Neural progenitor cell (in vitro differentiated cells): ENCODE results near the gene RNU4-1. TPM values are rescaled to one million over a fixed set of nuclear protein-coding genes. Genes with fewer than 3 reads are reported as not detected.
A peak's percentile ranks its signal among the peaks of the same experiment; 100 is the strongest.

Experiments used
- DNase-seq: peaks from one replicate; pipeline ENCODE4 v3.0.0-alpha.2; 2016; ENCODE audit warnings: low spot score
- H2AFZ ChIP-seq: fragments of 200-600 bp; sonication (generic); replicated peaks from 2 replicates; pipeline ENCODE4 v1.6.1; 2016; ENCODE audit warnings: antibody characterized with exemption
- H3F3A ChIP-seq: fragments of 200-600 bp; sonication (generic); 2 replicates; pipeline ENCODE4 v1.6.1; 2016; ENCODE audit warnings: antibody characterized with exemption, low read depth
- H3K27ac ChIP-seq: fragments of 200-600 bp; sonication (generic); 2 replicates; pipeline ENCODE4 v1.5.1; 2016; ENCODE audit warnings: mild to moderate bottlenecking
- H3K27me3 ChIP-seq: fragments of 200-600 bp; sonication (generic); 2 replicates; pipeline ENCODE4 v1.6.1; 2016; ENCODE audit warnings: mild to moderate bottlenecking, moderate library complexity
- H3K36me3 ChIP-seq: fragments of 200-600 bp; sonication (generic); 2 replicates; pipeline ENCODE4 v1.5.1; 2016
- H3K4me1 ChIP-seq: fragments of 200-600 bp; sonication (generic); 2 replicates; pipeline ENCODE4 v1.6.1; 2016; ENCODE audit warnings: mixed run types
- H3K4me2 ChIP-seq: fragments of 200-600 bp; sonication (generic); 2 replicates; pipeline ENCODE4 v1.6.1; 2016
- H3K4me3 ChIP-seq: fragments of 200-600 bp; sonication (generic); 2 replicates; pipeline ENCODE4 v1.5.1; 2016
- H3K79me2 ChIP-seq: fragments of 200-600 bp; sonication (generic); 2 replicates; pipeline ENCODE4 v1.6.1; 2016; ENCODE audit warnings: low read depth
- H3K9ac ChIP-seq: fragments of 200-600 bp; sonication (generic); 2 replicates; pipeline ENCODE4 v1.6.1; 2016
- H3K9me3 ChIP-seq: fragments of 200-600 bp; sonication (generic); 2 replicates; pipeline ENCODE4 v1.5.1; 2016; ENCODE audit warnings: low read depth
- H4K20me1 ChIP-seq: fragments of 200-600 bp; sonication (generic); 2 replicates; pipeline ENCODE4 v1.6.1; 2016; ENCODE audit warnings: low read depth
- H3K27ac Mint-ChIP-seq: 3 replicates; pipeline ENCODE4 v1.8.0; 2021; ENCODE audit warnings: mixed read lengths
- H3K27me3 Mint-ChIP-seq: 2 replicates; pipeline ENCODE4 v1.8.0; 2022; ENCODE audit warnings: low read depth, mild to moderate bottlenecking, inconsistent platforms, moderate library complexity, mixed read lengths; ENCODE audit not compliant: insufficient read depth
- H3K36me3 Mint-ChIP-seq: 3 replicates; pipeline ENCODE4 v1.8.0; 2021; ENCODE audit warnings: mixed read lengths
- H3K4me1 Mint-ChIP-seq: 3 replicates; pipeline ENCODE4 v1.8.0; 2021; ENCODE audit warnings: mixed read lengths
- H3K4me3 Mint-ChIP-seq: 3 replicates; pipeline ENCODE4 v1.8.0; 2021; ENCODE audit warnings: mild to moderate bottlenecking, moderate library complexity, mixed read lengths
- H3K9me3 Mint-ChIP-seq: 3 replicates; pipeline ENCODE4 v1.8.0; 2020; ENCODE audit warnings: mixed read lengths
- EZH2 ChIP-seq: fragments of 200-600 bp; sonication (generic); IDR thresholded peaks from 2 replicates; pipeline ENCODE4 v1.6.1; 2017; ENCODE audit warnings: antibody characterized with exemption, mild to moderate bottlenecking, moderate library complexity
- EZH2phosphoT487 ChIP-seq: fragments of 200-600 bp; sonication (generic); IDR thresholded peaks from 2 replicates; pipeline ENCODE4 v1.6.1; 2017; ENCODE audit warnings: antibody characterized with exemption
- total RNA-seq: library from RNA; depleted of rRNA; stranded (reverse); fragments of >200 nt; gene quantifications from 2 replicates; pipeline ENCODE4 v1.2.3, GENCODE V29; 2015; ENCODE audit warnings: low replicate concordance
- TF ChIP-seq, protein P1 (sequence below): fragments of 200-600 bp; sonication (generic); IDR thresholded peaks from 2 replicates; pipeline ENCODE4 v1.5.1; 2017; ENCODE audit warnings: antibody characterized with exemption, mild to moderate bottlenecking

Gene RNU4-1
- total RNA-seq, 1 donor from 2014 or later, result under 0.01 TPM

DNA sequence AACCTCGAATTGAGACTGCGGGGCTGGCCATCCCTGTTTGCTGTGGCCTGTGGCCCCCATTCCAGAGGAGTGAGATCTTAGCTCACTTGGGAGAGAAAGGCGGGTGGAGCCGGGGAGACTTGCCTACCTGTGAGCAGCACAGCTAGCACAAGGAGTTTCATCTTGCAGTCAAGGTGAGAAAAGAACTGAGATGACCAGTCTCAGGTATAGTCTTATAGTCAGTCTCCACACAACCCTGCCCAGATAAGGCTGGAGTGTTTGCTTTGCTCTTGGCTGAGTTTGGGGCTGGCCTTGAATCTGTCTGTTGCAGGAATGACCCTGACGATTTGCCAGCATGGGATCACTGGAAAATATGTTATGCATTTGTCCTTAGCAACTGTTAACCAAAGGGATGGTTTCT is 34.6 kb upstream of the RNU4-1 start, which contains the start of gene PLA2G1B:
PLA2G1B (minus strand) TSS at position 187 of the 400 bp plus-strand sequence; CDS start at position 161, 26 bp downstream.
- no peaks in the 10 kb centered on the region for H3F3A ChIP-seq
- peaks cover 8% of the 10 kb centered on the region for H3K27me3 ChIP-seq
- H3K79me2 ChIP-seq, result no peaks in the 10 kb centered on the region
- DNase-seq, result no peak
- H3K9me3 ChIP-seq, result no peaks in the 10 kb centered on the region
- Mint-ChIP-seq H3K9me3 (no peaks in the 10 kb centered on the region), H3K27ac (no peak within 1 kb of the TSS), H3K4me3 (no peak within 1 kb of the TSS), H3K27me3 (peaks cover 14% of the 10 kb centered on the region), H3K36me3 (no peaks in the 10 kb centered on the region), H3K4me1 (peaks cover 8% of the 10 kb centered on the region)
- H2AFZ ChIP-seq, result no peak within 1 kb of the TSS
- no peaks in the 10 kb centered on the region for H4K20me1 ChIP-seq
- no peak within 1 kb of the TSS for H3K9ac ChIP-seq
- no peaks in the 10 kb centered on the region for H3K4me1 ChIP-seq
- H3K36me3 ChIP-seq, result no peaks in the 10 kb centered on the region
- no peak within 1 kb of the TSS for H3K27ac ChIP-seq
- H3K4me2 ChIP-seq, result no peak within 1 kb of the TSS
- no peak within 1 kb of the TSS for H3K4me3 ChIP-seq
- TF ChIP-seq EZH2 (no peak), EZH2phosphoT487 (no peak)
- TF ChIP-seq, protein P1, sequence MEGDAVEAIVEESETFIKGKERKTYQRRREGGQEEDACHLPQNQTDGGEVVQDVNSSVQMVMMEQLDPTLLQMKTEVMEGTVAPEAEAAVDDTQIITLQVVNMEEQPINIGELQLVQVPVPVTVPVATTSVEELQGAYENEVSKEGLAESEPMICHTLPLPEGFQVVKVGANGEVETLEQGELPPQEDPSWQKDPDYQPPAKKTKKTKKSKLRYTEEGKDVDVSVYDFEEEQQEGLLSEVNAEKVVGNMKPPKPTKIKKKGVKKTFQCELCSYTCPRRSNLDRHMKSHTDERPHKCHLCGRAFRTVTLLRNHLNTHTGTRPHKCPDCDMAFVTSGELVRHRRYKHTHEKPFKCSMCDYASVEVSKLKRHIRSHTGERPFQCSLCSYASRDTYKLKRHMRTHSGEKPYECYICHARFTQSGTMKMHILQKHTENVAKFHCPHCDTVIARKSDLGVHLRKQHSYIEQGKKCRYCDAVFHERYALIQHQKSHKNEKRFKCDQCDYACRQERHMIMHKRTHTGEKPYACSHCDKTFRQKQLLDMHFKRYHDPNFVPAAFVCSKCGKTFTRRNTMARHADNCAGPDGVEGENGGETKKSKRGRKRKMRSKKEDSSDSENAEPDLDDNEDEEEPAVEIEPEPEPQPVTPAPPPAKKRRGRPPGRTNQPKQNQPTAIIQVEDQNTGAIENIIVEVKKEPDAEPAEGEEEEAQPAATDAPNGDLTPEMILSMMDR, result no peak

DNA sequence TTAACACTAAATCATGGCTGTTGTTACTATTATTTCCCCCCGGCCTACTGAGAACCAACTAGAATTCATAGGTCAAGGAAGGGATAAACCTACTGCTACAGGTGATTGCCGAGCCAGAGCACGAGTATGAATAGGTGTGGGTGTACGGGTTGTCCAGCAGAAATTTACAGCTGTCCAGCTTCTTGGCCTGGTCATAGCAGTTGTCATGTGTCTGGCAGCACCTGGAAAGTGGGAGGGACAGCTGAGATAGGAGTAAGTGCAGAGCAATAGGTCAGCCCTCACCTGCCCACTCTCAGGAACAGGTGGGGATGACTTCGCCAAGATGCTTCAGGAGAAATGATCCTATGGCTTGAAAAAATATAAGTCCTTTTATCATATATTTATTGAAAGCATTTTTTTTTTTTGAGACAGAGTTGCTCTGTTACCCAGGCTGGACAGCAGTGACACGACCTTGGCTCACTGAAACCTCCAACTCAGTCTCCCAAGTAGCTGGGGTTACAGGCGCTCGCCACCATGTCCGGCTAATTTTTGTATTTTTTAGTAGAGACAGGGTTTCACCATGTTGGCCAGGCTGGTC is 31.9 kb upstream of the RNU4-1 start:
- TF ChIP-seq EZH2 (peak; percentile 3), EZH2phosphoT487 (no peak)
- Histone ChIP-seq H3K9ac (no peak overlapping the region), H3K4me2 (no peak overlapping the region), H2AFZ (no peak overlapping the region), H4K20me1 (no peaks in the 10 kb centered on the region), H3F3A (peaks cover 10% of the 10 kb centered on the region), H3K79me2 (no peaks in the 10 kb centered on the region), H3K27me3 (peaks cover 8% of the 10 kb centered on the region), H3K4me3 (no peak overlapping the region), H3K27ac (no peak overlapping the region), H3K9me3 (no peaks in the 10 kb centered on the region), H3K4me1 (no peaks in the 10 kb centered on the region), H3K36me3 (no peaks in the 10 kb centered on the region)
- no peak for DNase-seq
- peaks cover 15% of the 10 kb centered on the region for H3K27me3 Mint-ChIP-seq
- H3K36me3 Mint-ChIP-seq, result no peaks in the 10 kb centered on the region
- peaks cover 6% of the 10 kb centered on the region for H3K4me1 Mint-ChIP-seq
- H3K27ac Mint-ChIP-seq, result no peak overlapping the region
- H3K9me3 Mint-ChIP-seq, result no peaks in the 10 kb centered on the region
- peak overlapping the region; percentile 92 for H3K4me3 Mint-ChIP-seq

DNA sequence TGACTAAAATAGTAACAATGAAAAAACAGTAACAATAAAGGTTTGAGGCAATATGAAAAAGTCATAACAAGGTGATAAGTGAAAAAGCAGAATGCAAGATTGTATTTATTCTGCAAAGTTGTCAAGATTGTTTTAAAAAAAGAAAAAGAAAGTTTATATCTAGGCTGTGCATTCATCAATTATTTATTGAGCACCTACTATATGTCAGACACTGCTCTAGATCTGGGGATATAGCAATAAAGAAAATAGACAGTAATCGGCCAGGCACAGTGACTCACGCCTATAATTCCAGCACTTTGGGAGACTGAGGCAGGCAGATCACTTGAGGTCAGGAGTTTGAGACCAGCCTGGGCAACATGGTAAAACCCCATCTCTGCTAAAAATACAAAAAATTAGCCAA is 30.7 kb upstream of the RNU4-1 start:
- Histone ChIP-seq H4K20me1 (no peaks in the 10 kb centered on the region), H3K36me3 (no peaks in the 10 kb centered on the region), H3F3A (peaks cover 10% of the 10 kb centered on the region), H3K4me2 (no peak overlapping the region), H3K79me2 (no peaks in the 10 kb centered on the region), H3K4me1 (no peaks in the 10 kb centered on the region), H3K9me3 (no peaks in the 10 kb centered on the region), H2AFZ (no peak overlapping the region), H3K4me3 (no peak overlapping the region), H3K27ac (no peak overlapping the region), H3K27me3 (peaks cover 8% of the 10 kb centered on the region), H3K9ac (no peak overlapping the region)
- no peak overlapping the region for H3K27ac Mint-ChIP-seq
- H3K36me3 Mint-ChIP-seq, result no peaks in the 10 kb centered on the region
- DNase-seq, result no peak
- TF ChIP-seq EZH2phosphoT487, result no peak
- no peak for TF ChIP-seq EZH2
- TF ChIP-seq, protein P1, result no peak
- no peak overlapping the region for H3K4me3 Mint-ChIP-seq
- peaks cover 6% of the 10 kb centered on the region for H3K4me1 Mint-ChIP-seq
- no peaks in the 10 kb centered on the region for H3K9me3 Mint-ChIP-seq
- H3K27me3 Mint-ChIP-seq, result peaks cover 13% of the 10 kb centered on the region
